GM12878 (cell line): Measurements from ENCODE around the gene ZER1. TPM values are rescaled to one million over a fixed set of nuclear protein-coding genes. Genes with fewer than 3 reads are reported as not detected.
A peak's percentile ranks its signal among the peaks of the same experiment; 100 is the strongest.

Source experiments
- ATAC-seq: fragments of 200-7000 bp; cut with Tn5 transposase; 3 replicates; pipeline ENCODE4 v1.9.1; 2020; ENCODE audit warnings: mild to moderate bottlenecking, moderate library complexity
- BruUV-seq: library from RNA; stranded (reverse); fragments of 400-500 nt; replicated peaks from 2 replicates; lab custom pipeline; 2021; lab: Mats Ljungman, UMichigan
- CTCF ChIA-PET: fragments of 300-600 bp; sonication (Branson Sonifier 250); formaldehyde crosslinking; extraction: SDS; loops from one replicate; lab custom pipeline; 2021; ENCODE audit warnings: inconsistent platforms; lab: Yijun Ruan, JAX
- POLR2A ChIA-PET: fragments of 350-600 bp; formaldehyde crosslinking; extraction: SDS; loops from one replicate; lab custom pipeline; 2021; ENCODE audit warnings: inconsistent platforms; lab: Charles Lee
- RAD21 ChIA-PET: fragments of 300-600 bp; sonication (Branson Sonifier 250); formaldehyde crosslinking; loops from one replicate; lab custom pipeline; 2023; ENCODE audit warnings: antibody characterized with exemption; ENCODE audit not compliant: unreplicated experiment; lab: Charles Lee
- SMC1A ChIA-PET: fragments of 300-600 bp; sonication (Branson Sonifier 250); formaldehyde crosslinking; loops from one replicate; lab custom pipeline; 2023; ENCODE audit not compliant: unreplicated experiment, uncharacterized antibody; lab: Charles Lee
- DNase-seq: peaks from one replicate; pipeline ENCODE4 v3.0.0-alpha.2; 2011; ENCODE audit warnings: low read depth, low spot score
- FAIRE-seq: peaks from 3 replicates; lab custom pipeline; 2011; peaks lifted over from hg19 to GRCh38; lab: Jason Lieb, UNC
- H2AFZ ChIP-seq: 2 replicates; pipeline ENCODE4 v1.6.0; 2011; ENCODE audit warnings: low read depth, low read length, control low read depth; ENCODE audit not compliant: control insufficient read depth
- H3K27ac ChIP-seq: 2 replicates; pipeline ENCODE4 v1.5.1; 2011; ENCODE audit warnings: control low read depth; ENCODE audit not compliant: control insufficient read depth, insufficient read depth
- H3K27me3 ChIP-seq, 2 experiments: replicated peaks in 1 of 2; 2 replicates each; pipeline versions ENCODE4 v1.6.0 to v1.6.1; 2011; ENCODE audit warnings: low read length in 1 of 2; ENCODE audit not compliant: control insufficient read depth in 2 of 2, insufficient read depth in 2 of 2
- H3K36me3 ChIP-seq, 2 experiments: 2 replicates each; pipeline ENCODE4 v1.5.1; 2011; ENCODE audit warnings: low read length in 1 of 2; ENCODE audit not compliant: control insufficient read depth in 2 of 2, insufficient read depth in 2 of 2
- H3K4me1 ChIP-seq: 2 replicates; pipeline ENCODE4 v1.6.1; 2011; ENCODE audit warnings: mild to moderate bottlenecking, low read length, moderate library complexity, mixed read lengths; ENCODE audit not compliant: control insufficient read depth, insufficient read depth
- H3K4me2 ChIP-seq: 2 replicates; pipeline ENCODE4 v1.6.0; 2011; ENCODE audit warnings: control low read depth; ENCODE audit not compliant: control insufficient read depth, insufficient read depth
- H3K4me3 ChIP-seq: fragments of 200-600 bp; sonication (generic); 2 replicates; pipeline ENCODE4 v1.5.1; 2016
- H3K79me2 ChIP-seq: 2 replicates; pipeline ENCODE4 v1.6.0; 2011; ENCODE audit warnings: low read length; ENCODE audit not compliant: control insufficient read depth, insufficient read depth
- H3K9ac ChIP-seq: 2 replicates; pipeline ENCODE4 v1.8.0; 2011; ENCODE audit warnings: low read length, control low read depth, mixed read lengths; ENCODE audit not compliant: control insufficient read depth, insufficient read depth
- H3K9me3 ChIP-seq: replicated peaks from 3 replicates; pipeline ENCODE4 v1.5.1; 2011; ENCODE audit warnings: mild to moderate bottlenecking, low read length; ENCODE audit not compliant: control insufficient read depth, insufficient read depth
- H4K20me1 ChIP-seq: 2 replicates; pipeline ENCODE4 v1.6.0; 2011; ENCODE audit not compliant: control insufficient read depth, insufficient read depth
- CEBPZ ChIP-seq: fragments of 150-350 bp; IDR thresholded peaks from 2 replicates; pipeline ENCODE4 v1.6.1; 2016; ENCODE audit warnings: low read depth, low read length
- HDAC2 ChIP-seq: fragments of 200-600 bp; sonication (generic); IDR thresholded peaks from 2 replicates; pipeline ENCODE4 v1.6.1; 2017
- MYB ChIP-seq: fragments of 150-350 bp; IDR thresholded peaks from 2 replicates; pipeline ENCODE4 v1.6.1; 2014; ENCODE audit warnings: mild to moderate bottlenecking, low read depth, low read length, borderline replicate concordance
- PKNOX1 ChIP-seq: fragments of 450-650 bp; IDR thresholded peaks from 2 replicates; pipeline ENCODE4 v1.6.1; 2016; ENCODE audit warnings: mild to moderate bottlenecking
- SREBF1 ChIP-seq: IDR thresholded peaks from 2 replicates; pipeline ENCODE4 v1.6.1; 2012; ENCODE audit warnings: mild to moderate bottlenecking, low read length
- TAF1 ChIP-seq: IDR thresholded peaks from 2 replicates; pipeline ENCODE4 v1.6.1; 2011; ENCODE audit warnings: mild to moderate bottlenecking, low read depth, low read length, borderline replicate concordance
- TCF3 ChIP-seq: IDR thresholded peaks from 2 replicates; pipeline ENCODE4 v1.6.1; 2012; ENCODE audit warnings: low read depth, mild to moderate bottlenecking, low read length, borderline replicate concordance; ENCODE audit not compliant: insufficient read depth
- ZBTB33 ChIP-seq: fragments of 450-650 bp; IDR thresholded peaks from 2 replicates; pipeline ENCODE4 v1.6.1; 2017; ENCODE audit warnings: mild to moderate bottlenecking
- ZBTB4 ChIP-seq: fragments of 450-650 bp; formaldehyde crosslinking; IDR thresholded peaks from 2 replicates; pipeline ENCODE4 v1.4.0; 2022; ENCODE audit warnings: mild to moderate bottlenecking, moderate library complexity
- ZSCAN29 ChIP-seq: fragments of 450-650 bp; IDR thresholded peaks from 2 replicates; pipeline ENCODE4 v1.6.1; 2017; ENCODE audit warnings: mild to moderate bottlenecking, moderate library complexity
- WGBS: methylation state at CpG from one replicate; pipeline ENCODE4 v1.1.6; 2016; ENCODE audit warnings: low lambda C conversion rate; ENCODE audit not compliant: insufficient replicate concordance, insufficient coverage; ENCODE audit errors: missing lambda C conversion rate; 5-methylcytosine and 5-hydroxymethylcytosine counted together
- in situ Hi-C: fragments of 300-500 bp; cut with MboI; formaldehyde crosslinking; loops from 9 replicates; pipeline ENCODE4 v1.14.3; 2018; ENCODE audit warnings: mixed read lengths
- intact Hi-C: fragments of 100-400 bp; cut with micrococcal nuclease; formaldehyde crosslinking; loops from one replicate; pipeline ENCODE4 v1.14.2; 2022; ENCODE audit not compliant: unreplicated experiment
- polyA plus RNA-seq, 11 experiments: library from polyadenylated mRNA; depleted of rRNA in 4 of 11; unstranded in 6 of 11; stranded (reverse) in 5 of 11; fragments of >200 nt; fragmentation: Nextera tagmentation in 4 of 11; fragmentation: Illumina TruSeq in 1 of 11; extraction: Ambion mirVana in 4 of 11; extraction: Trizol in 1 of 11; gene quantifications; 1 replicate in 1 of 11; 2 replicates in 10 of 11; pipeline versions ENCODE4 v1.2.1 to v1.2.3, GENCODE V29; 2011 to 2016; ENCODE audit warnings: inconsistent platforms in 2 of 11, missing spikeins in 2 of 11, low read depth in 1 of 11
- total RNA-seq, 4 experiments: library from RNA; depleted of rRNA in 3 of 4; stranded (reverse); fragments of >200 nt in 3 of 4; fragmentation: Illumina TruSeq in 1 of 4; extraction: Trizol in 1 of 4; gene quantifications; 2 replicates each; pipeline versions ENCODE4 v1.2.1 to v1.2.3, GENCODE V29; 2013 to 2021

ZER1 gene
- total and polyA plus RNA-seq, 10 of the 15 experiments (the other 5 are each of a cell fraction or from before 2014, with no cell fraction given), result 0.32 to 16.9 (median 7.9) TPM

- Histone ChIP-seq H4K20me1 (no peaks in the 10 kb centered on the region), H2AFZ (peak within 1 kb of the TSS; percentile 96), H3K27ac (peak within 1 kb of the TSS; percentile 60), H3K27me3 (no peaks in the 10 kb centered on the region), H3K4me3 (peak within 1 kb of the TSS; percentile 60), H3K9me3 (no peaks in the 10 kb centered on the region), H3K4me1 (peaks cover 7% of the 10 kb centered on the region; the same call in 1 of the 2 replicates), H3K36me3 (peaks cover 7 to 8% of the 10 kb centered on the region in 2 experiments; a peak in 3 of 4 replicates), H3K4me2 (peak within 1 kb of the TSS; percentile 97), H3K79me2 (peaks cover 3% of the 10 kb centered on the region; the same call in 1 of the 2 replicates), H3K9ac (peak within 1 kb of the TSS; percentile 45)
- in situ Hi-C loops (no loop called here), intact Hi-C loops (loop anchor here (10.0 kb wide), 1 partner anchor 173 kb away; no protein-coding TSS in a partner anchor)
- SMC1A ChIA-PET, result interaction anchor here (0.5 to 1.8 kb wide), 9 partner anchors 10 to 120 kb away, joined by 3 to 8 read pairs (median 4); partner anchors contain the start of gene SPOUT1
- CTCF ChIA-PET, result interaction anchor here (0.6 to 3.3 kb wide), 38 partner anchors 8 to 448 kb away, joined by 3 to 29 read pairs (median 4); partner anchors contain the start of genes CERCAM, IER5L, PKN3 and SPOUT1
- peak; percentile 96 for FAIRE-seq
- RAD21 ChIA-PET, result interaction anchor here (0.6 to 1.8 kb wide), 20 partner anchors 8 to 448 kb away, joined by 3 to 12 read pairs (median 3); partner anchors contain the start of genes KYAT1, ODF2, PKN3 and SPOUT1
- TSS peak; percentile 66 for BruUV-seq
- peak; percentile 94 for DNase-seq
- POLR2A ChIA-PET, result interaction anchor here (0.6 to 2.5 kb wide), 14 partner anchors 9 to 267 kb away, joined by 3 to 15 read pairs (median 6); partner anchors contain the start of genes SPOUT1, ZDHHC12 and ZER1
- WGBS, result under 1% methylated on average over 59 of the region's 70 CpGs
- ATAC-seq, result peak; percentile 96
- no peak for TF ChIP-seq TAF1
- TF ChIP-seq ZSCAN29, result no peak
- TF ChIP-seq ZBTB4, result no peak
- TF ChIP-seq SREBF1, result no peak
- TF ChIP-seq ZBTB33, result no peak
- TF ChIP-seq HDAC2, result no peak
- TF ChIP-seq PKNOX1, result peak; percentile 63; the same call in 1 of the 2 replicates
- no peak for TF ChIP-seq TCF3
- TF ChIP-seq CEBPZ, result no peak
- no peak for TF ChIP-seq MYB
Measured at GRCh38 chr9:128818099-128818838, 46.5 kb upstream of the ZER1 start, which contains the start of gene ENDOG. TSS of gene ENDOG (plus strand) at chr9:128818500. CDS start at chr9:128818685, 185 bp downstream.
